Kidney (tissue), 14 donors: ENCODE results near the gene GALNT1. TPM values are rescaled to one million over a fixed set of nuclear protein-coding genes. Genes with fewer than 3 reads are reported as not detected.

Source experiments
- DNase-seq, 5 donors: peaks; one replicate each; pipeline ENCODE4 v3.0.0-alpha.2; 2013 to 2020
- FAIRE-seq: peaks from 2 replicates; lab custom pipeline; 2012; peaks lifted over from hg19 to GRCh38; lab: Jason Lieb, UNC
- H3K27ac ChIP-seq, 2 donors: one replicate each; pipeline ENCODE4 v1.7.0; 2013; ENCODE audit warnings: low read depth in 2 of 2, low read length in 2 of 2, inconsistent platforms in 1 of 2
- H3K27me3 ChIP-seq: one replicate; pipeline ENCODE4 v1.7.1; 2013; ENCODE audit warnings: low read length, inconsistent platforms; ENCODE audit not compliant: control insufficient read depth, insufficient read depth
- H3K36me3 ChIP-seq, 3 donors: one replicate each; pipeline versions ENCODE4 v1.7.0 to v1.7.1; 2013; ENCODE audit warnings: low read length in 3 of 3, control low read depth in 1 of 3, inconsistent platforms in 1 of 3; ENCODE audit not compliant: insufficient read depth in 3 of 3, control insufficient read depth in 2 of 3
- H3K4me1 ChIP-seq, 3 donors: one replicate each; pipeline versions ENCODE4 v1.7.0 to v1.7.1; 2013; ENCODE audit warnings: low read length in 3 of 3, inconsistent platforms in 1 of 3, low read depth in 1 of 3; ENCODE audit not compliant: control insufficient read depth in 2 of 3, insufficient read depth in 2 of 3
- H3K4me3 ChIP-seq, 3 donors: one replicate each; pipeline versions ENCODE4 v1.7.0 to v1.8.1; 2013; ENCODE audit warnings: low read length in 3 of 3, control low read depth in 1 of 3, inconsistent platforms in 1 of 3
- H3K9ac ChIP-seq, 3 donors: one replicate each; pipeline versions ENCODE4 v1.7.0 to v1.7.1; 2013; ENCODE audit warnings: low read length in 3 of 3, control low read depth in 1 of 3, inconsistent platforms in 1 of 3
- H3K9me3 ChIP-seq, 3 donors: one replicate each; pipeline versions ENCODE4 v1.7.0 to v1.7.1; 2013; ENCODE audit warnings: low read length in 3 of 3, control low read depth in 1 of 3, inconsistent platforms in 1 of 3; ENCODE audit not compliant: control insufficient read depth in 2 of 3, insufficient read depth in 1 of 3
- intact Hi-C: fragments of 100-400 bp; cut with DNase I; formaldehyde crosslinking; loops from one replicate; pipeline ENCODE4 v1.11.1; 2022
- polyA plus RNA-seq: library from polyadenylated mRNA; stranded (reverse); fragments of 350-450 nt; fragmentation: Illumina TruSeq; extraction: RNeasy Lipid Tissue Mini Kit (QIAGEN cat#74804); gene quantifications from one replicate; pipeline ENCODE4 v1.2.3, GENCODE V29; 2014; ENCODE audit warnings: low read depth, low replicate concordance; ENCODE audit not compliant: insufficient read depth
- total RNA-seq: library from RNA; stranded (reverse); fragmentation: NEBNext Ultra II Directional; extraction: Animal tissue kit (Norgen Biotek cat#: 25700); gene quantifications from one replicate; pipeline ENCODE4 v1.2.1, GENCODE V29; 2021
- TF ChIP-seq, protein P1 (sequence below): IDR thresholded peaks from 3 replicates; pipeline ENCODE4 v1.5.1; 2012; ENCODE audit warnings: mild to moderate bottlenecking, moderate library complexity, borderline replicate concordance; ENCODE audit not compliant: insufficient read depth; ENCODE audit errors: extremely low read depth
- donor health status: control.
- donor health status: control.
- donor health status: control.
- donor health status: control.
- donor health status: control.
- donor health status: DM: yes; HTN: yes; CAD: no.
- donor health status: Normal renal cell carcinoma (clear cell type).

Gene GALNT1
- total and polyA plus RNA-seq, 2 donors from 2014 or later: 11.8 to 59.3 TPM

GRCh38 chr18:35609236-35609635 lies 27.7 kb downstream of the GALNT1 start:
- H3K9ac ChIP-seq: no peak overlapping the region
- H3K36me3 ChIP-seq: no peaks in the 10 kb centered on the region
- H3K4me3 ChIP-seq: no peak overlapping the region
- H3K4me1 ChIP-seq: no peaks in the 10 kb centered on the region
- H3K27ac ChIP-seq: no peak overlapping the region
- TF ChIP-seq, protein P1, sequence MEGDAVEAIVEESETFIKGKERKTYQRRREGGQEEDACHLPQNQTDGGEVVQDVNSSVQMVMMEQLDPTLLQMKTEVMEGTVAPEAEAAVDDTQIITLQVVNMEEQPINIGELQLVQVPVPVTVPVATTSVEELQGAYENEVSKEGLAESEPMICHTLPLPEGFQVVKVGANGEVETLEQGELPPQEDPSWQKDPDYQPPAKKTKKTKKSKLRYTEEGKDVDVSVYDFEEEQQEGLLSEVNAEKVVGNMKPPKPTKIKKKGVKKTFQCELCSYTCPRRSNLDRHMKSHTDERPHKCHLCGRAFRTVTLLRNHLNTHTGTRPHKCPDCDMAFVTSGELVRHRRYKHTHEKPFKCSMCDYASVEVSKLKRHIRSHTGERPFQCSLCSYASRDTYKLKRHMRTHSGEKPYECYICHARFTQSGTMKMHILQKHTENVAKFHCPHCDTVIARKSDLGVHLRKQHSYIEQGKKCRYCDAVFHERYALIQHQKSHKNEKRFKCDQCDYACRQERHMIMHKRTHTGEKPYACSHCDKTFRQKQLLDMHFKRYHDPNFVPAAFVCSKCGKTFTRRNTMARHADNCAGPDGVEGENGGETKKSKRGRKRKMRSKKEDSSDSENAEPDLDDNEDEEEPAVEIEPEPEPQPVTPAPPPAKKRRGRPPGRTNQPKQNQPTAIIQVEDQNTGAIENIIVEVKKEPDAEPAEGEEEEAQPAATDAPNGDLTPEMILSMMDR: no peak
- intact Hi-C loops: no loop called here
- no peak for FAIRE-seq
- H3K9me3 ChIP-seq: no peaks in the 10 kb centered on the region
- H3K27me3 ChIP-seq: no peaks in the 10 kb centered on the region
- no peak for DNase-seq

- Histone ChIP-seq H3K27me3 (no peaks in the 10 kb centered on the region), H3K9me3 (no peaks in the 10 kb centered on the region), H3K4me3 (no peak overlapping the region), H3K4me1 (no peaks in the 10 kb centered on the region), H3K9ac (no peak overlapping the region), H3K36me3 (no peaks in the 10 kb centered on the region), H3K27ac (no peak overlapping the region)
- TF ChIP-seq, protein P1: no peak
- no peak for FAIRE-seq
- intact Hi-C loops: no loop called here
- no peak for DNase-seq
Measured at GRCh38 chr18:35610089-35610488, 28.5 kb downstream of the GALNT1 start.

DNA sequence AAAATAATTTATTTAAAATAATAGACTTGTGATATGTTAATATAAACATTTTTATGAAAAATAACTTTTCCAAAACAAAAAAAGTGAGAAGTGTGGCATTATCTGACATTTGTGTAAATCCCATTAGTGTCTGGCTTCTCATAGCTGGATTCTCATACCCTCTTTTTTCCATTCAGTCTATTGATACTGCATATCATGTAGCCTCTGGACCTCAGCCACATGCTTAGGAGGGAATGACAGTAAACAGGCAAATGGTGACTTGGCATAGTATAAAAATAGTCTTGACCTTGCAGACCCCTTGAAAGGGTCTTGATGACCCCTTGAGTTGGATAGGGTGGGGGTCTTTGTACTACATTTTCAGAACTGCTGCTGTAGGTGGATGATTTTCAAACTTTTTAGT lies 29.2 kb downstream of the GALNT1 start:
- H3K4me3 ChIP-seq: no peak overlapping the region
- TF ChIP-seq, protein P1: no peak
- FAIRE-seq (peak; percentile 30), DNase-seq (no peak)
- no peaks in the 10 kb centered on the region for H3K9me3 ChIP-seq
- H3K27me3 ChIP-seq: no peaks in the 10 kb centered on the region
- no peaks in the 10 kb centered on the region for H3K4me1 ChIP-seq
- no peak overlapping the region for H3K27ac ChIP-seq
- intact Hi-C loops: no loop called here
- H3K9ac ChIP-seq: no peak overlapping the region
- no peaks in the 10 kb centered on the region for H3K36me3 ChIP-seq

- TF ChIP-seq, protein P1: no peak
- H3K9ac ChIP-seq: no peak overlapping the region
- FAIRE-seq: no peak
Measured at GRCh38 chr18:35611518-35611917, 30.0 kb downstream of the GALNT1 start.

More at GRCh38 chr18:35611518-35611917, 30.0 kb downstream of the GALNT1 start:
- H3K27ac ChIP-seq: no peak overlapping the region
- no peak overlapping the region for H3K4me3 ChIP-seq
- no peaks in the 10 kb centered on the region for H3K9me3 ChIP-seq
- no peaks in the 10 kb centered on the region for H3K36me3 ChIP-seq
- no peaks in the 10 kb centered on the region for H3K27me3 ChIP-seq
- intact Hi-C loops: no loop called here
- H3K4me1 ChIP-seq: peaks cover 0 to under 1% (median 0%) of the 10 kb centered on the region in 3 donors
- DNase-seq: no peak
